ENCODE data around the gene ANO2. TPM values are rescaled to one million over a fixed set of nuclear protein-coding genes. Genes with fewer than 3 reads are reported as not detected.
"Not testable (repeated sequence)": the region's sequence is repeated elsewhere in the genome, so short reads cannot be mapped to it uniquely, and the experiment has no call there.

ANO2 gene
- total and polyA plus RNA-seq, 7 experiments from 2014 or later, result not detected

- no peak overlapping the region for H3K4me3 ChIP-seq (ENCODE audit: low read length)
- peaks cover 30 to 64% (median 58%) of the 10 kb centered on the region in 5 donors for H3K27me3 Mint-ChIP-seq
- H3K9me3 ChIP-seq (ENCODE audit: control insufficient read depth in 2 of 3, low read length in 3 of 3), result no peaks in the 10 kb centered on the region
- peak overlapping the region in 1 of 10 donors; percentile 6 for H3K4me3 Mint-ChIP-seq
- no peaks in the 10 kb centered on the region for H3K27me3 ChIP-seq (ENCODE audit: control insufficient read depth in 2 of 2, insufficient read depth in 2 of 2, low read length in 2 of 2)
- DNase-seq (no peak), ATAC-seq (no peak)
- no peaks in the 10 kb centered on the region for H3K4me1 ChIP-seq (ENCODE audit: control insufficient read depth in 2 of 2, insufficient read depth in 2 of 2, low read length in 2 of 2)
- CTCF ChIA-PET, result no interaction called here
- no peaks in the 10 kb centered on the region for H3K36me3 ChIP-seq (ENCODE audit: control insufficient read depth in 2 of 3, insufficient read depth in 3 of 3, low read length in 3 of 3)
- POLR2A ChIA-PET, result no interaction called here
- H3K27ac ChIP-seq (ENCODE audit: low read depth, low read length), result no peak overlapping the region
- H3K36me3 Mint-ChIP-seq, result no peaks in the 10 kb centered on the region
- intact Hi-C loops (cut with micrococcal nuclease), result no loop called here
- H3K9me3 Mint-ChIP-seq, result peaks cover 0 to 14% (median 6%) of the 10 kb centered on the region in 11 donors
- H3K27ac Mint-ChIP-seq, result no peak overlapping the region
- H3K4me1 Mint-ChIP-seq, result peaks cover 3 to 17% (median 10%) of the 10 kb centered on the region in 7 donors
Measured at GRCh38 chr12:5889381-5890047, 55.5 kb downstream of the ANO2 start.

GRCh38 chr12:5888816-5889315 is 56.2 kb downstream of the ANO2 start:
- ATAC-seq, result no peak
- no peak overlapping the region for H3K27ac Mint-ChIP-seq

GRCh38 chr12:5887819-5888218 is 57.2 kb downstream of the ANO2 start:
- H3K4me3 ChIP-seq (ENCODE audit: low read length); H3K27me3 ChIP-seq (ENCODE audit: control insufficient read depth in 2 of 2, insufficient read depth in 2 of 2, low read length in 2 of 2); H3K27ac ChIP-seq (ENCODE audit: low read depth, low read length); H3K9me3 ChIP-seq (ENCODE audit: control insufficient read depth in 2 of 3, low read length in 3 of 3); H3K36me3 Mint-ChIP-seq; H3K36me3 ChIP-seq (ENCODE audit: control insufficient read depth in 2 of 3, insufficient read depth in 3 of 3, low read length in 3 of 3); POLR2A ChIA-PET; intact Hi-C loops (cut with micrococcal nuclease); DNase-seq; H3K4me1 ChIP-seq (ENCODE audit: control insufficient read depth in 2 of 2, insufficient read depth in 2 of 2, low read length in 2 of 2); H3K9me3 Mint-ChIP-seq; ATAC-seq: not testable (repeated sequence)
- peaks cover 35 to 67% (median 49%) of the 10 kb centered on the region in 5 donors for H3K27me3 Mint-ChIP-seq
- H3K27ac Mint-ChIP-seq, result peak overlapping the region in 3 of 9 donors; percentile 7 to 88 (median 56)
- CTCF ChIA-PET, result interaction anchor here (0.6 kb wide), 1 partner anchor 446 kb away, joined by 3 read pairs; no protein-coding TSS in a partner anchor
- H3K4me3 Mint-ChIP-seq, result peak overlapping the region; percentile 71 to 92 (median 84)
- peaks cover 3 to 17% (median 10%) of the 10 kb centered on the region in 7 donors for H3K4me1 Mint-ChIP-seq

More at GRCh38 chr12:5888816-5889315, 56.2 kb downstream of the ANO2 start:
- Histone ChIP-seq H3K4me1 (ENCODE audit: control insufficient read depth in 2 of 2, insufficient read depth in 2 of 2, low read length in 2 of 2) (no peaks in the 10 kb centered on the region), H3K27me3 (ENCODE audit: control insufficient read depth in 2 of 2, insufficient read depth in 2 of 2, low read length in 2 of 2) (no peaks in the 10 kb centered on the region), H3K4me3 (ENCODE audit: low read length) (no peak overlapping the region), H3K9me3 (ENCODE audit: control insufficient read depth in 2 of 3, low read length in 3 of 3) (no peaks in the 10 kb centered on the region), H3K36me3 (ENCODE audit: control insufficient read depth in 2 of 3, insufficient read depth in 3 of 3, low read length in 3 of 3) (no peaks in the 10 kb centered on the region), H3K27ac (ENCODE audit: low read depth, low read length) (no peak overlapping the region)
- Mint-ChIP-seq H3K4me1 (peaks cover 3 to 17% (median 10%) of the 10 kb centered on the region in 7 donors), H3K27me3 (peaks cover 30 to 65% (median 52%) of the 10 kb centered on the region in 5 donors), H3K4me3 (no peak overlapping the region), H3K36me3 (no peaks in the 10 kb centered on the region), H3K9me3 (peaks cover 0 to 8% (median 5%) of the 10 kb centered on the region in 11 donors)
- DNase-seq, result no peak
- ChIA-PET POLR2A (no interaction called here), CTCF (no interaction called here)
- intact Hi-C loops (cut with micrococcal nuclease), result no loop called here

GRCh38 chr12:5884866-5885265 is 60.2 kb downstream of the ANO2 start:
- no peak overlapping the region for H3K4me3 ChIP-seq (ENCODE audit: low read length)
- ATAC-seq (no peak), DNase-seq (no peak)
- H3K9me3 ChIP-seq (ENCODE audit: control insufficient read depth in 2 of 3, low read length in 3 of 3), result no peaks in the 10 kb centered on the region
- H3K36me3 Mint-ChIP-seq, result no peaks in the 10 kb centered on the region
- H3K27ac ChIP-seq (ENCODE audit: low read depth, low read length), result no peak overlapping the region
- H3K9me3 Mint-ChIP-seq, result peaks cover 0 to 3% (median 0%) of the 10 kb centered on the region in 11 donors
- H3K27me3 ChIP-seq (ENCODE audit: control insufficient read depth in 2 of 2, insufficient read depth in 2 of 2, low read length in 2 of 2), result no peaks in the 10 kb centered on the region
- ChIA-PET POLR2A (no interaction called here), CTCF (no interaction called here)
- H3K36me3 ChIP-seq (ENCODE audit: control insufficient read depth in 2 of 3, insufficient read depth in 3 of 3, low read length in 3 of 3), result no peaks in the 10 kb centered on the region
- H3K4me1 Mint-ChIP-seq, result peaks cover 3 to 17% (median 10%) of the 10 kb centered on the region in 7 donors
- intact Hi-C loops (cut with micrococcal nuclease), result no loop called here
- peaks cover 37 to 66% (median 46%) of the 10 kb centered on the region in 5 donors for H3K27me3 Mint-ChIP-seq
- H3K4me1 ChIP-seq (ENCODE audit: control insufficient read depth in 2 of 2, insufficient read depth in 2 of 2, low read length in 2 of 2), result no peaks in the 10 kb centered on the region
- H3K27ac Mint-ChIP-seq, result no peak overlapping the region
- no peak overlapping the region for H3K4me3 Mint-ChIP-seq

DNA sequence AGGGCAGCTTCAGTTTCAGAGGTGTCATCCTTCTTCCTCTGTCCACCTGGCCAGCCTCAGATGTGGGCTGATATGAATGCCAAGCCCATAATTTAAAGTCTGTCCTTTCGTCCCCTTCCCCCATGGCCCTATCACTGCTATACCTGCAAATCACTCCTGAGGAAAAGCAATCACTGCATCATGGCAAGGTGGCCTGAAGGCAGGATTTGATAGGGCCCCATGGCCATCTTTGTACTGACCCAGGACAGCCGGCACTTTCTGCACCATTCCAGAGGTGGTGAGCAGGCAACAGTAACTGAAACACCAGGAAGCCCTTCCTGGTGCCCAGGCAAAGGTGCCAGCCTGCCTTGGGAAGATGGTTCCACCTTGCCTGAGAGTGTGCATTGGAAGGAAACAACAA is 60.8 kb downstream of the ANO2 start:
- Histone ChIP-seq H3K4me1 (ENCODE audit: control insufficient read depth in 2 of 2, insufficient read depth in 2 of 2, low read length in 2 of 2) (no peaks in the 10 kb centered on the region), H3K36me3 (ENCODE audit: control insufficient read depth in 2 of 3, insufficient read depth in 3 of 3, low read length in 3 of 3) (no peaks in the 10 kb centered on the region), H3K27ac (ENCODE audit: low read depth, low read length) (no peak overlapping the region), H3K9me3 (ENCODE audit: control insufficient read depth in 2 of 3, low read length in 3 of 3) (no peaks in the 10 kb centered on the region), H3K4me3 (ENCODE audit: low read length) (no peak overlapping the region), H3K27me3 (ENCODE audit: control insufficient read depth in 2 of 2, insufficient read depth in 2 of 2, low read length in 2 of 2) (no peaks in the 10 kb centered on the region)
- ChIA-PET POLR2A (no interaction called here), CTCF (no interaction called here)
- Mint-ChIP-seq H3K4me1 (peaks cover 3 to 17% (median 9%) of the 10 kb centered on the region in 7 donors), H3K4me3 (no peak overlapping the region), H3K36me3 (no peaks in the 10 kb centered on the region), H3K9me3 (peaks cover 0 to 3% (median 0%) of the 10 kb centered on the region in 11 donors), H3K27ac (no peak overlapping the region), H3K27me3 (peaks cover 33 to 63% (median 46%) of the 10 kb centered on the region in 5 donors)
- no peak for DNase-seq
- intact Hi-C loops (cut with micrococcal nuclease), result no loop called here
- no peak for ATAC-seq

DNA sequence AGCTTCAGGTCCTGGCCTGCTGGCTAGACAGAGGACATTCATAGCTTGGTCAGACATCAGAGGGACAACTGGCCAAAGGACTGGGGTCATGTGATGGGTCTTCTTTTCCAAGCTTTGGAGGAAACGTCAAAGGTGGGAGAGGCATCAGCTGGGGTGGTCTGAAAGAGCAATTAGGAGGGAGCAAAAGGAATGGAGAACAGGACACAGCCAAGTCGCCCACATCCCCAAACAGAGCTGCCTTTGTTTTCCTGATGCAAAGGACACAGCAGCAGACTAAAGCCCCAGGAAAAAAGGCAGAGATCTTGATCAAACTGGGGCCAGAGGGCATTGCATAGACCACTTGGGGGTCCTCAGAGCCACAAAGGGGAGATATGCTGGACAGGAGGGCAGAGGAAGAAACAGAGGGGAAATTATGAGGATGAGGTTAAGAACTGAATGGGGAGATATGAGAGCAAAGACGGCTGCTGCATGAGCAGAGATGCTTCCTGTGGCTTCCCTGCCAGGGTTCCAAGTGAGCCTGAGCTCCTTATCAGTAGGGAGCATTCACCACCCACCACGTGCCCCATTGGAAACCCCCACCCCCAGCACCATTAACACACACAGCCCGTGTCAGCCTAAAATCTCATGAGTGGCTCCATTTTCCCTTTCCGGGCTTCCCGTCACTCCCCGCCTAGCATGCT is 62.4 kb downstream of the ANO2 start:
- Histone ChIP-seq H3K36me3 (ENCODE audit: control insufficient read depth in 2 of 3, insufficient read depth in 3 of 3, low read length in 3 of 3) (no peaks in the 10 kb centered on the region), H3K27ac (ENCODE audit: low read depth, low read length) (no peak overlapping the region), H3K9me3 (ENCODE audit: control insufficient read depth in 2 of 3, low read length in 3 of 3) (no peaks in the 10 kb centered on the region), H3K4me1 (ENCODE audit: control insufficient read depth in 2 of 2, insufficient read depth in 2 of 2, low read length in 2 of 2) (no peaks in the 10 kb centered on the region), H3K27me3 (ENCODE audit: control insufficient read depth in 2 of 2, insufficient read depth in 2 of 2, low read length in 2 of 2) (no peaks in the 10 kb centered on the region), H3K4me3 (ENCODE audit: low read length) (no peak overlapping the region)
- H3K27me3 Mint-ChIP-seq, result peaks cover 24 to 53% (median 36%) of the 10 kb centered on the region in 5 donors
- H3K36me3 Mint-ChIP-seq, result no peaks in the 10 kb centered on the region
- ATAC-seq (no peak), DNase-seq (no peak)
- H3K27ac Mint-ChIP-seq, result no peak overlapping the region
- ChIA-PET CTCF (no interaction called here), POLR2A (interaction anchor here (0.7 kb wide), 1 partner anchor 10 kb away, joined by 3 read pairs; no protein-coding TSS in a partner anchor)
- H3K4me3 Mint-ChIP-seq, result no peak overlapping the region
- H3K4me1 Mint-ChIP-seq, result peaks cover 0 to 8% (median 3%) of the 10 kb centered on the region in 7 donors
- intact Hi-C loops (cut with micrococcal nuclease), result no loop called here
- H3K9me3 Mint-ChIP-seq, result peaks cover 0 to 3% (median 0%) of the 10 kb centered on the region in 11 donors

Measured in naive thymus-derived CD4-positive, alpha-beta T cell (primary cell).